Retina (tissue), 1 donor: ENCODE data around the gene NOL12.
A peak's percentile ranks its signal among the peaks of the same experiment; 100 is the strongest.
"Not testable (repeated sequence)": the region's sequence is repeated elsewhere in the genome, so short reads cannot be mapped to it uniquely, and the experiment has no call there.

Experiments used
- DNase-seq: peaks from one replicate; pipeline ENCODE4 v3.0.0-alpha.2; 2016

NOL12 gene

DNA sequence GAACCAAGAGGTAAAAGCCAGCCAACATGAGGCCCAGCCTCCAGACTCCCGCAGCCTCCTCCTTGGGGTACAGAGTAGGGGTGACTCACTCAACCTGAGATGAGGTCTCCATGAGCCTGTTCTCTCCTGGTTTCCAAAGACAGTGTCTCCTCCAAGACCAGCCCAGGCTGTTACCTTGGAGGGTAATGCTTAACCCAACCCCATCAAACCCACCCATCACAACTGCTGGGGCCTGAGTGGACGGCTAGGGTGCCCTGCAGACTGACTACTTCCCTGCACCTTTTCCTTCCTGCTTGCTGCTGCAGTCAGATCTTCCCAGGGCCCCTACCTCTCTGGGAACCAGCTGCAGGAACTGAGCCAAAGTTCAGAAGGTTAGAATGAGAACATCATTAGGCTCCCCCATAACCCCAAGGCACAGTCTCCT is 5.1 kb upstream of the NOL12 start:
- DNase-seq, result no peak

DNA sequence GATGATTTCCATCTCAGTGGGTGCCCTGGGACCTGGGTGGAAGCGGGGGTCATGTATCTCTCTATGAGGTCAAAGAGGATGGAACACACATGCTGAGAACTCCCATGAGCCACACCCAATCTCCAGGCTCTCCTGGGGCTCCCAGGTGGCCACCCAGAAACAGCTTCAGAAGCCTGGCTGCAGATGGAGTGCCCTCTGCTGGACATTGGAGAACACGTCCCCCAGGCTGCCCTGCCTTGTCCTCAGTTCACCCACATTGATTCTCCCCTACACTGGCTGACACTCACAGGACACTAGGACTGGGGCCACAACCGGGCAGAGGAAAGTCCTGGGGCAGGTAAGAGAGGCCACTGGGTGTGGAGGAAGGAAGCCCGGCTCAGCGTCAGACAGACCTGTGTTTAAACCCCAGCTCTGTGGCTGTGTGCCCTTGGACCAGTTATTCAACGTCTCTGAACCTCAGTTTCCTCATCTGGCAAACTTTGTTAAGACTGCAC is 4.5 kb upstream of the NOL12 start:
- DNase-seq, result peak; percentile 67

GRCh38 chr22:37684803-37685615 is 1.1 kb upstream of the NOL12 start:
- no peak for DNase-seq

GRCh38 chr22:37690407-37690806 is 4.3 kb downstream of the NOL12 start:
- no peak for DNase-seq

DNA sequence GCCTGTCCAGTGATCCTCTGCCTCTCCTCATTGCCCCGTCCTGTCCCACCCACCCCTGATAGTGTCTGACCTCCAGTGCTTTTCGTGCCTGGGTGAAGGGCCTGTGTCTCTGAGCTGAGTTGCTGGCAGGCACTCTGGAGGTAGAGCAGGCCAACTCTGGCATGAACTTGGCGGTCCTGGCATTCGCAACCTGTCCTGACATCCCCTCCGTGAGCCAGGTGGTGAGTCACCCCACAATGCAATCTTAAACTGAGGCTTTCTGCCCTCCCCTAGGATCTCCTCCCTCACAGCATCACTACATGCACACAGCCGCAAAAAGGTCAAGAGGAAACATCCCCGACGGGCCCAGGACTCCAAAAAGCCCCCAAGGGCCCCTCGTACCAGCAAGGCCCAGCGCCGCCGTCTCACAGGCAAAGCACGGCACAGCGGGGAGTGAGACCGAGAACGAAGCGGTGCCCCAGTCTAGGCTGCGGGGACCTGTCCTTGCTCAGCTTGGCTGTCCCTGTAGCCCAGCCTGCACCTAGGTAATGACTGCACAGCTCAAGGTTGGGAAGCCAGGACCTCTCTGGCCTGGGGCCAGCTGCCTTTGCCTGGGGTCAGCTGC is 4.9 kb downstream of the NOL12 start:
- no peak for DNase-seq

DNA sequence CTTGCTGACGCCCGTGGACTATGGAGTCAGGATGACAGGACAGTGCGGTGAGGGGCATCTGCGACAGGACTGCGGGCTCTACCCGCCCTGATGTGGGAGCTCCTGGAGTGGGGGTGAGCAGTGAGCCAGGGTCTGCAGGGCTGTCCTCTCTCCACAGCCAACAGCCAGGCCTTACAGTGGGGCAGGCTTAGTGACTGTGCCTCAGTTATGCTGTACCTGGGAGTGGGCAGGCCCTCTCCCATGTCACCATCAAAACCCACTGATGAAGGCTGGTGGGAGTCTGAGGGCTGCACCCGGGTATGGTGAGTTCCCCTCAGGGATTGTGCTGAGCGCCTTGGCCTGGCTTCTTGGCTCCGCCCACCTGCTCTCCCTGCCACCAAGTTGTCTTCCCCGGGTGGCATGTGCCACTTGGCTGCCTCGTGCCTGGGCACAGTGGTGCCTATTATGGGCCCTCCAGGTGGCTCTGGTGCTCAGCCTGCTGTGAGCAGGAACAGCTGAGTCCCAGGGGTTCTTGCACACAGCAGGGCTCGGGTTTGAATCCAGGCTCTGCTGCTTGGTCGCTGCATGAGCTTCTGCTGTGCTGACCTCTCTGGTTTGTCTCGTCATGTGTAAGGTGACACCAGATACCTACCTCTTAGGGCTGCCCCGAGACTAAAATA is 6.6 kb downstream of the NOL12 start:
- DNase-seq, result no peak

DNA sequence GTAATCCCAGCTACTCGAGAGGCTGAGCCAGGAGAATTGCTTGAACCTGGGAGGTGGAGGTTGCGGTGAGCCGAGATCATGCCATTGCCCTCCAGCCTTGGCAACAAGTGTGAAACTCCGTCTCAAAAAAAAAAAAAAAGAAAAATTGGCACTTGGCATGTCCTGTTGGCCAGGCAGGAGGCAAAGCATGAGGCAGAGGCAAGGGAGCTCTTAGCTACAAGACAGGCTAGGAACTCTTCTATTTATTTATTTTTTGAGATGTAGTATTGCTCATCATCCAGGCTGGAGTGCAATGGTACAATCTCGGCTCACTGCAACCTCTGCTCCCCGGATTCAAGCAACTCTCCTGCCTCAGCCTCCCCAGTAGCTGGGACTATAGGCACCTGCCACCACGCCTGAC is 8.0 kb downstream of the NOL12 start:
- not testable (repeated sequence) for DNase-seq

DNA sequence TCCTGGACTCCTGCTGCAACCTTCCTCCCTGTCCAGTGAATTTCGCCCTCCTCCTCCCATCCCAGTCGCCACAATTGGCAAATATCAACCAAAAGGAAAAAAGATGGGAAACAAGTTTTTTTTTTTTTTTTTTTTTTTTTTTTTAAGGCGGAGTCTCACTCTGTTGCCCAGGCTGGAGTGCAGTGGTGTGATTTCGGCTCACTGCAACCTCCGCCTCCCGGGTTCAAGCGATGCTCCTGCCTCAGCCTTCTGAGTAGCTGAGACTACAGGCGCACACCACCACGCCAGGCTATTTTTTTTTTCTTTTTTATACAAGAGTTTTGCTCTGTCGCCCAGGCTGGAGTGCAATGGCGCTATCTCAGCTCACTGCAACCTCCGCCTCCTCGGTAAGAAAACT is 10.1 kb downstream of the NOL12 start:
- not testable (repeated sequence) for DNase-seq

DNA sequence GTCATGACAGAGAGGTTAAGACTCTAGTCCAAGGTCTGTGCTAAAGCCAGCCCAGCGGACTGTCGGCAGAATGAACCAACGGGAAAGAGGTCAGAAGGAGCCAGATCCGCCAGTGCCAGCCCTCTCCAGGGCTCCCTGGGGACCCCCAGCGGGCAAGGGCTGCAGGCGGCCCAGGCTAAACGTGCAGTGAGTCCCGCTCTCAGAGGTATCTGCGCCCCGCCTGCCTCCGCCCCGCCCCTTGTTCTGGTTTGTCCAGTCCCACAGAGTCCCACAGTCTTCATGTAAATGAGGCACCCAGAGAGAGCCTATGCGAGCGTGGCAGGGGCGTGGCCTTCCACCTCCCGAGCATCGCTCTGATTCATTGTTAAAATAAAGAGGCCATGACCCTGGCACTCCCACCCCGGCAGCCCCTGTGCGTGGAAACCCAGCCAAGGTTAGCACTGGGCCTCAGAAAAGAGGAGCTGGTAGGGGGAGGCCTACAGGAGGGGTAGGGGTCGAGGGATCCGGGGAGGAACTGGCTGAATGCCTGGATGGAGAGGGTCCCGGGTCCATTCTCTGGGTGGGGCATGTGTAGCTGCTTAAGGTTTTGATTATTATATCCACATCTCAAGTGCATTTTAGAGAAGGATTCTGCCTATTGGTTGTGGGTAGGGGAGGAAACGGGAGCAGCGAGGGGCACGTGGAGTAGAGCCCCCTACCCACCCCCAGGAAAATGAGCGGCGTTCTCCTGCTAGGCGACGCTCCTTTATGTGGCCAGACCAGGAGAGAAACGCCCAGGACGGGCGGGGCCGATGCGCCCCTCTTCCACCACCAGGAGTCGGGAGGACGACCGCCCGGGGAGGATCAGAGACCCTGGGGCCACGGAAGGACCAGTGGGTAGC is 10.8 kb downstream of the NOL12 start, which contains the start of gene TRIOBP:
Gene TRIOBP (plus strand): TSS at position 392 of the 881 bp plus-strand sequence. CDS start 4,318 bp downstream, outside the sequence.
- DNase-seq, result peak; percentile 95

- no peak for DNase-seq
Observed at GRCh38 chr22:37697538-37697835, 11.3 kb downstream of the NOL12 start.

GRCh38 chr22:37701141-37701786 is 15.1 kb downstream of the NOL12 start:
- DNase-seq, result no peak

- no peak for DNase-seq
Observed at GRCh38 chr22:37703906-37704305, 17.8 kb downstream of the NOL12 start.

GRCh38 chr22:37704645-37705044 is 18.5 kb downstream of the NOL12 start:
- DNase-seq, result no peak

DNA sequence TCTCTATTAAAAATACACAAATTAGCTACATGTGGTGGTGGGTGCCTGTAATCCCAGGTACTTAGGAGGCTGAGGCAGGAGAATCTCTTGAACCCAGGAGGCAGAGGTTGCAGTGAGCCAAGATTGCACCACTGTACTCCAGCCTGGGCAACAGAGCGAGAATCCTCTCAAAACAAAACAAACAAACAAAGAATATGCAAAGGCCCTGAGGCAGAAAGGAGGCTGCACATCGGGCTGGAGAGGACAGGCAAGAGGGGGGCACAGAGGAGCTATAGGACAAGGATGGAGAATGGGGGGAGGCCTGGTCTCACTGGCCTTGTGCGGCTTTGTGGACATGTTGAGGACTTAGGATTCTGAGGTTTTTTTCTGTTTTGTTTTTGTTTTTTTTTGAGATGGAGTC is 19.1 kb downstream of the NOL12 start:
- DNase-seq, result no peak

GRCh38 chr22:37708580-37709444 is 22.7 kb downstream of the NOL12 start:
- no peak for DNase-seq

DNA sequence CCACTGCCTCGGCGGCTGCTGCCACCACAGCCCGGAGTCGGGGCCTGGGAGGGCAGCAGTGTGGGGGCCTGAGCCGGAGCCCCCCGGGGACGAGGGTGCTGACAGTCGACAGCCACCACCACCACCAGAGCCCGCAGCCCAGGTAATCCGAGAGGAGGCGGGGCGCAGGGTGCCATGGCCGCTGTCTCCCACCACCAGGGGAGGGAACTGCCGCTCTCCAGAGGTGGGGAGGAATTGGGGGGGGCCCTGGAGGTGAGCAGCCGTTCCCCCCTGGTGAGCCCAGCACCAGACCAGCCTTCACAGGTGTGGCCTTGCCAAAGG is 23.3 kb downstream of the NOL12 start:
- no peak for DNase-seq

- DNase-seq, result no peak
Observed at GRCh38 chr22:37710675-37711074, 24.5 kb downstream of the NOL12 start.

DNA sequence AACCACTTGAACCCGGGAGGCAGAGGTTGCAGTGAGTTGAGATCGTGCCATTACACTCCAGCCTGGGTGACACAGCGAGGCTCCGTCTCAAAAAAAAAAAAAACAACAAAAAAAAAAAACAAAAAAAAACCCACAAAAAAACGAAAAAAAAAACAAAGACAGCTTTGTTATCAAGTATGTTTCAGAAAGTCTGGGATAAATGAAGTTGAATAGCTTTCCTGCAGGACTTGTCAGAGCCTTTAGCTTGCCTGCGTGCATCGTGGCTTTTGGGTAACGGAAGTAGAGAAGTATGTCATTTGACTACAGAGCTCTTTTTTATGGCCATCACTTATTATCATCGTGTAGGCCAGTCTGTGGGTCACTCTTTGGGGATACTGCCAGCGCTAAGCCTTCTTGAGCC is 25.3 kb downstream of the NOL12 start:
- DNase-seq, result no peak

GRCh38 chr22:37713761-37714160 is 27.6 kb downstream of the NOL12 start:
- DNase-seq, result no peak

DNA sequence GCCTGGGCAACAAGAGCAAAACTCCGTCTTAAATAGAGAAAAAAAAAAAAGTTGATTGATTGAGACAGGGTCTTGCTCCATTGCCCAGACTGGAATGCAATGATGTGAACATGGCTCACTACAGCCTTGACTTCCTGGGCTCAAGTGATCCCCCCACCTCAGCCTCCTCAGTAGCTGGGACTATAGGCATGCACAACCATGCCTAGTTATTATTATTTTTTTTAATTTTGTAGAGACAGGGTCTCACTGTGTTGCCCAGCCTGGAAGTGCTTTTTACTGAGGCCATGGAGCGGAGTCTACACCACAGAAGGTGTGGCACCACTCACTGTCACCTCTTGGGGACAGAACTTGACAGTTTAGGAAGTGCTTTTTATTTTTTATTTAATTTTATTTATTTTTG is 28.5 kb downstream of the NOL12 start:
- no peak for DNase-seq

DNA sequence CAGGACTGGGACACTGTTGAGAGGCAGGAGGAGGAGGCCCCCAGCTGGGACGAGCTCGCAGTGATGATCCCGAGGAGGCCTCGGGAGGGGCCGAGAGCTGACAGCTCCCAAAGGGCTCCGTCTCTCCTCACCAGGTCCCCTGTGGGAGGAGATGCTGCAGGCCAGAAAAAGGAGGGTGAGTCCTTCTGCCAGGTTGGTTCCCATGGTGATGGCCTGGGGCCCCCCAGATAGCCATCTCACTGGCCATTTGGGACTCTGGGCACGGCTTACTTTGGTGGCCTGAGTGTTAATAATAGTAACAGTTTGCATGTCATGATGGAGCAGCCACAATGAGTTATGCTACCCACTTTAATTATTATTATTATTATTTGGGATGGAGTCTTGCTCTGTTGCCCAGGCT is 29.6 kb downstream of the NOL12 start:
- DNase-seq, result no peak

- DNase-seq, result no peak
Observed at GRCh38 chr22:37716708-37717107, 30.6 kb downstream of the NOL12 start.
